GM18502 (cell line): ENCODE data around the gene VPS26A.
A peak's percentile ranks its signal among the peaks of the same experiment; 100 is the strongest.
"Not testable (repeated sequence)": the region's sequence is repeated elsewhere in the genome, so short reads cannot be mapped to it uniquely, and the experiment has no call there.

Experiments
- ATAC-seq: cut with Tn5 transposase; IDR thresholded peaks from one replicate; pipeline ENCODE4 v1.9.1; 2021; ENCODE audit warnings: mild to moderate bottlenecking; ENCODE audit not compliant: unreplicated experiment, poor library complexity

The VPS26A gene

GRCh38 chr10:69101451-69102095 lies 22.4 kb upstream of the VPS26A start:
- ATAC-seq, result no peak

GRCh38 chr10:69102440-69102839 lies 21.5 kb upstream of the VPS26A start:
- no peak for ATAC-seq

- no peak for ATAC-seq
These were observed 20.2 kb upstream of the VPS26A start for GRCh38 chr10:69103784-69104183.

- ATAC-seq, result no peak
These were observed 18.8 kb upstream of the VPS26A start for GRCh38 chr10:69104994-69105790.

- ATAC-seq, result no peak
These were observed 16.8 kb upstream of the VPS26A start for GRCh38 chr10:69107176-69107490.

- ATAC-seq, result no peak
These were observed 16.3 kb upstream of the VPS26A start for GRCh38 chr10:69107699-69108098.

GRCh38 chr10:69119896-69120295 lies 4.1 kb upstream of the VPS26A start:
- ATAC-seq, result no peak

GRCh38 chr10:69123306-69123746 lies 652 bp upstream of the VPS26A start:
- peak; percentile 33 for ATAC-seq

- ATAC-seq, result peak; percentile 35
These were observed 738 bp downstream of the VPS26A start for GRCh38 chr10:69124563-69125268.

- no peak for ATAC-seq
These were observed 1.6 kb downstream of the VPS26A start for GRCh38 chr10:69125554-69125953.

- ATAC-seq, result no peak
These were observed 6.3 kb downstream of the VPS26A start for GRCh38 chr10:69130251-69130650.

GRCh38 chr10:69139961-69140360 lies 16.0 kb downstream of the VPS26A start:
- ATAC-seq, result no peak

- ATAC-seq, result no peak
These were observed 17.3 kb downstream of the VPS26A start for GRCh38 chr10:69141304-69141703.

GRCh38 chr10:69142074-69142473 lies 18.1 kb downstream of the VPS26A start:
- ATAC-seq, result not testable (repeated sequence)

GRCh38 chr10:69142983-69143382 lies 19.0 kb downstream of the VPS26A start:
- no peak for ATAC-seq

GRCh38 chr10:69145329-69145728 lies 21.4 kb downstream of the VPS26A start:
- ATAC-seq, result no peak

GRCh38 chr10:69145864-69146263 lies 21.9 kb downstream of the VPS26A start:
- ATAC-seq, result no peak

GRCh38 chr10:69146759-69147158 lies 22.8 kb downstream of the VPS26A start:
- no peak for ATAC-seq

- no peak for ATAC-seq
These were observed 28.0 kb downstream of the VPS26A start for GRCh38 chr10:69151984-69152383.

- ATAC-seq, result no peak
These were observed 29.2 kb downstream of the VPS26A start for GRCh38 chr10:69153227-69153626.

- no peak for ATAC-seq
These were observed 36.8 kb downstream of the VPS26A start for GRCh38 chr10:69160809-69161241.
